AG08395 (cell line): ENCODE measurements around the gene PTPRD.
"Not testable (repeated sequence)": the region's sequence is repeated elsewhere in the genome, so short reads cannot be mapped to it uniquely, and the experiment has no call there.

Source experiments
- DNase-seq: peaks from one replicate; pipeline ENCODE4 v3.0.0; 2012; ENCODE audit warnings: mixed read lengths, low spot score

The PTPRD gene

DNA sequence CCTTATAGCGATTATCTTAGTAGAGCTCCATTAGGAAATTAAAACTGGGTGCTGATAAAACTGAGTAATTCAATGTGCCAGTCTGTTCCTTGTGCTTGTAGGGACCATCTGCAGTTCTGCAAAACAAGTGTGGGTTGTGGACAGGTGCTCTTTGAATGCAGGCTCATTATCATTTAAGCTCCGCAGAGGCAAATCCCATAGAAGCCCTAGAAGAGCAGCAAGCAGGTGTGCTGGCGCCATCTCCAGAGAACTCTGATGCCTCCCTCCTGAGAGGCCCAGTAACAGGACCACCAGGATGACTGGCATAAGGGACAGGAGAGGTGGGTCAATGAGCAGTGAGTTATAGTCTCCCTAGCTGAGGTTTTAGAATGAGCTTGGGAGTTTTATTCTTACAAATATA lies 1470.8 kb downstream of the PTPRD start:
- no peak for DNase-seq

DNA sequence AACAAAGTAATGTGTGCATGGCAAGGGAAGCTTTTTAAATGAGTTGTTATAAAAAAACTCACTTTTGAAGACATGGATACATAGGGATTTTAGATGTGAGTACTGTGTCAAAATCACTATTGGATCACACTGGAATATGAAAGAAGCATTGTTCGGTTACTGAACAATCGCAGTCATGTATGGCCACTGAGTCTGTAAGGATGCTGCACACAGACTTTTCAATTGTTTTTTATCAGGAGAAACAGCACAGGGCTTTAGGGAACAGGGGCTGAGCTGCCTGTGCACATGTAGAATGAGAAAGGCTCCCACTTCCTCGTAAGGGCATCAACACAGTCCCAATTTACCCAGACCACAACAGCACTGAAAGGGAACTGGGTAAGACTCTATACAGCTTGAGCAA lies 1479.3 kb downstream of the PTPRD start:
- no peak for DNase-seq

DNA sequence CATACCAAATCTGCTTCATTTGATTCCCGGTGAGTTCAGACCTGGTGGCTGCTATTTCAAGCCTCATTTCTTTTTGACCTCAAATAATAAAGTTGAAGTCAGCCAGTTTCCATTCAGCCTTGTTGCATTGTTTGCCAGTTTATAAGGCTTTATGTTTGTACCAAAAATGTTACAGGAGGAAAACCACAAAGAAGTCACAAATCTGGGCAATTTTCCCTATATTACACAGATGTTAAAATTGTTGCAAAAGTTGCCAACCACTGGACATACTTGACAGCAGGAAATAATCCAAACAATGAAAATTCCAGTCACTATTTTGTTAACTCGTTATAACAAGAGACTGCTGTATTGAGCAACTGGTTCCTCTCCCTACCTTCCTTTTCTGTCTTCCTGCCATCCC lies 1488.2 kb downstream of the PTPRD start:
- DNase-seq: no peak

DNA sequence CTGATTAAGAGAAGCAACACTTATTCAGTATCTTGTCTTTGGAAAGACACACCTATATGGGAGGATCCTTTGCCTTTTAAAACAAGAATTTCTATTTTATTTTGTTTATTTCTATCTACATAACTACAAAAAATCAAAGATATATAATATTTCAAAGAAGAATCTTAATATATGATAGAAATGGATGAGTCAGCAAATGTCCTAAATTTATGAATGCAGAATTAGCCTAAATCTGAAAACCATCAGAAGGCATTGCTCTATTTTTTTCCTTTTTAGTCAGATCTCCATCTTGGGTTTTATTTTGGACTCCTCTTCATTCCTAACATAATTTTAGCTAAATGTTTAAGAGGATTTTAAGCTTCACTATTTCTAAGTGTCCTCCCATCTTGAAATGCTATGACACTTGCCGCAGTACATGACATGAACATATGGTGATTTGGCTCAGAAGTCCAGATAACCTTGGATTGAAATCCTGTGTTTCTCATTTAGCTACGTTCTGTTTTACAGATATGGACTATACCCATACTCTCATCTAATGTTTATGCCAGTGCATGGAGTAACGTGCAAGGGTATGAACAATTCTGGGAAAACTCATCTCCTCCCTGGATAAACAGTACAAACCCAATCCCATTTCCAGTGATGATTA lies 1490.4 kb downstream of the PTPRD start:
- no peak for DNase-seq

DNA sequence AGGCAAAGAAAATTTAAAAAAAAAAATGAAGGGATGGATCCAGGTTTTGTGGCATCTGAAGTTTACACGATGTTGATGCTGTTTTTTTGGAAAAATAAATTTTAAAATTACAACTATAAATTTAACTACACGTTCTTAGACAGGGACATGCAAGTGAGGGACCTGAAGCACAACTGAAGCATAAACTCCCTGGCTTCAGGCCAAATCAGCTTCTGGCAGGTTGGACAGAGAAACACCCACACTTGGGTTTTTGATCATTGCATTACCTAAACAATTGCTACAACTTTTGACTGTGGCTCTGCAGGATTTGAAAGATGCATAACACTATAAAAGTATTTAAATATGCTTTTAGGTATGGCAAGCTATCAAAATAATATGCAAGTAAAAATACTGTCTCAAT lies 1494.9 kb downstream of the PTPRD start:
- DNase-seq: no peak

DNA sequence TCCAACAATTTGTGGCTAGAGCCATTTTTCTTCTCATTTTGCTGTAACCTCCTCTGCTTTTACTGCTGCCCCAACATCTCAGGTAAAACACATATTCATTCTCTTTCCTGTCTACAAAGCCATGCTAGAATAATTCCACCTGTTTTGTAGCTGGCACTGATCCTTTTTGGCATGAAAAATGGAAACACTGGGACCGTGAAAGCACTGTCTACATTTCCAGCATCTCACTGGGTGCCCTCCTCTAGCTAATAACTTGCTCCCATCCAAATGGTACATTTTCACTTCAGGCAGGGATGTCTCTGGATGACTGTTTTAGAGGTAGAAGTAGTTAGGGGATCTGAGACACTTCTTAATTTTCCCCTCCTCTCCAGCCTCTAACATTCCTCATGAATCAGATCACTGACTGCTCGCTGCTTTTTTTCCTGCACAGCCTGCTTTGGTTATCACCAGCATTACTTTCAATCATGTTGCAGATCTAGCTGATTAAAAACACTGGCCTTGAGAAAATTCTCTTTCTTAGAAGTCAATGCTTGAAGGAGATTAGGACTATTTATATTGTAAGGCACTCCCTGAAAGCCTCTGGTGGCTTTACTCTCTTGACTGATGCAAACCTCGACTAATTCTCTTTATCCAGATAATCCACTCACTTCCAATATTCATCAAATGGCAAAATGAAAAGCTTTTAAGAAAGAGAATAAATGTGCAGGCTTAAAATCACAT lies 1500.6 kb downstream of the PTPRD start:
- DNase-seq: no peak

DNA sequence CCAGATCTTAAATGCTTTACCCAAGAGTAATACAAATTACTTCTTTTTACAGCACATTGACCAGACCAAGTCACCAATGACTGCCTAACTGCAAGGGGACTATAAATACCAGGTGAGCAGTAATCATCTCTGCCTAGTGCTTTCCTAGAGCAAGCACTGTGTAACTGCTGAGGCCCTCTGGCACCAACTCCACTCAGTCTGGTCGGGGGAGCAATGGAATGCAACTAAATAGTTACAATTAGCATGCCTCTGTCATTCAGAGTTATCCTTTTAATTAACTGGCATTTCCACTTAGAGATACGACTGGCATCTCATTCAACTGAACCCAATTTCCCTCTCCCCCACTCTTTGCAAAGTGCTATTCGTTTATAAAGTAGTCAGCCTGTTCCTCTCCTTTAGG lies 1504.2 kb downstream of the PTPRD start:
- no peak for DNase-seq

DNA sequence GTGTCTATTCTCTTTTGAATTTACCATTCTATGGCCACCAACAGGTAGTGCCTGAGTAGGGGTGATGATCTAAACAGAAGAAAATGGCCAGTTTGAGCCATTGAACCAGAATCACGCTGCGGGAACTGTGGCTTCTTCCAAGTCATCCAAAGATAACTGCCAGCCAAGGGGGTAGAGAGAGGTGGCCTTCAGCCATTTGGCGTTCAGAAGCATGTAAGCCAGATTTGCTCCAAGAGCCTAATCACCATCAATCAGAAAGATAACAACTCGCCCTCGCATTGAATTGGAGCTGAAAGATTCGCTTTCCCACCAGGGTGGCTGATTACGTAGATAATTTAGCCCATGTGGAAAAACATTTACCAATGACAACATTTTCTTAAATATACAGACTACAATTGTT lies 1510.5 kb downstream of the PTPRD start:
- no peak for DNase-seq

DNA sequence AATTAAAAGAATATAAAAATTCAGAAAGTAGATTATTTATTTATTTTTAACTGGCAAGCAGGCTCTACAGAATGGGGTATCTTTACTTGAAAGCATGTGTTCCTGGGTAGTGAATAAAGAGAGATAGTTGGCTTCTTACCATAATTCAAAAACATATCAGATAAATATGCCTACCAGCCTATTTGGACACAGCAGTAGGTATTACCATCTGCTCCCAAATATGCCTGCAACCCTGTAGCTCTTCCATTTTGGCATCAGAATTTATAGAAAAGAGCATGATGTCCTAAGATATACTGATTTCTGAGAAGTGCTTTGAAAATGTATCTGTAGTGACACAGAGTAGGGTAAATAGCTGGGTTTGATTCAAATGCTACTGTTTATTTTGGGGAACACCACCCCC lies 1512.7 kb downstream of the PTPRD start:
- no peak for DNase-seq

DNA sequence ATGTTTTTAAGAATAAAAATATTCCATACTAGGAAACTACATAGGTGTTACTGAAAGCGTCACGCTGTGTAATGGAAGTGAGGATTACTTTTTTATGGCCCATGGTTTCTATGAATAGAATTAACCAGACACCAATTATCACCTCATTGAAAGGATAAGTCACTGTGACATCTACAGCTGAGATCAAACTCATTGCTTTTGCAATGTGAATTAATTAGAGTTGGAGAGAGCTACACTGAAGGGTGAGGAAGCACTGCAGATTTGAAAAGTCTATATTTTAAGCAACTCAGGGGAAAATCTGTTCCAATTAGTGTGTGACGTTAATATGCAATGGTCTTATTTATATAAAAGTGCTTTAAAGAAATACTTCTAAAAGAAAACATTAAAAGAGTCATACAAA lies 1513.2 kb downstream of the PTPRD start:
- DNase-seq: no peak

DNA sequence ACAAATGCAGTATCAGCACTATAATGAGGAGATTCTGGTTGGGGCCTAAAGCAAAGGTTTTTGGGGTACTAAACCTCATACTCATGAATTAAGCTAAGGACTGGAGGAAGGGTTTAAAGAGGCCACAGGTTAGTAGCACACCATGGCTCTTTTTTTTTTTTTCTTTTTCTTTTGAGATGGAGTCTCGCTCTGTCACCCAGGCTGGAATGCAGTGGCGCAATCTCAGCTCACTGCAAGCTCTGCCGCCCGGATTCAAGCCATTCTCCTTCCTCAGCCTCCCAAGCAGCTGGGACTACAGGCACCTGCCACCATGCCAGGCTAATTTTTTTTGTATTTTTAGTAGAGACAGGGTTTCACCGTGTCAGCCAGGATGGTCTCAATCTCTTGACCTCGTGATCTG lies 1515.5 kb downstream of the PTPRD start:
- not testable (repeated sequence) for DNase-seq

DNA sequence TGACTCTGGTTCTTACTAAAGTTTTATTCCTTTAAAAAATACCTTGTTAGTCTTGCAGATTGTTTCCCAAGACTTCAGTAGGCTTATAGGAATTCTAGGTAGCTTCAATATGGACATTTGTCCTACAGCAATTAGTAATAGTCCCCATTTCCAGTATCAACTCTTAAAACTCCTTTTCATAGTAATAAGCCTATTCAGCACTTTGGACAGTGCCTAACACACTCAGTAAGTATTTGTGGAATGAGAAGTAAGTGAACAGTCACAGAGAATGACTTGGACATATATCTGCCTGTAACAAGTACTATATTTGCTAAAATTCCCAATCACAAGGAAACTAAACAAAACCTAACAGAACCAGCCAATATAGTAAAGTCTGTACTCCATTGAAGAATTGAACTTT lies 1521.4 kb downstream of the PTPRD start:
- no peak for DNase-seq

DNA sequence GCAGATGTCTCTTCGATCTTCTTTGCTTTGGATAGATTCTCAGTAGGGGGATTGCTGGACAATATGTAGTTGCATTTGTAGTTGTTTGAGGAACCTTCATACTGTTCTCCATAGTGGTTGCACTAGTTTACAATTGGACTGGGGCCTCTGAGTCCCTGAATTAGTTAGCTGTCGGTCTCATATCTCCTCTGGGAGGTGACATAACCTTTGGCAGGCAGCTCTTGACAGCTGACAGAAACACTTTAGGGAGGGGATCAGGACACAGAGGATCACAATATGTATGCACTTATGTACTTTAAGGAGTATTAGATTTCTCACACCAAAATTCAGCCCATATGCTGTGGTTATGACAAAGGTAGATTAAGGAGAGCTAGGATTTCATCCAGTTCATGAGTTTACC lies 1533.3 kb downstream of the PTPRD start:
- DNase-seq: no peak

DNA sequence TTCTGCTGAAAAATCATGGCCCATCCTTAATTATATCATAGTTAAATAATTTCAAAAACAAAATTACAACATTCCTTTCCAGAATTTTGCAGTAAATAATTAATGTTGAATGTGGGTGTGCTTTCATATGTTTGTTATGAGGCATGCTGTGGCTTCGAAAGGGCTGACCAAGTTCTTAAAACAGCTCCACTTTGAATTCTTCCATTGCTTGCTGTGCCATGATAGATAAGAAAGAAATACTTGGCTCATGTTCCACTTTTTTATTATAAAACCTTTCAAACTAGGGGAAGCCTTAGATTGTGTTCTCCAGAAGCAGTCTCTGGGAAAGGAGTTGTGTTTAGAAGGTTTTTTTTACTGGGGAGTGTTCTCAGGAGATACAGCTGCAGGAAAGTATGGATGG lies 1534.5 kb downstream of the PTPRD start:
- DNase-seq: no peak

DNA sequence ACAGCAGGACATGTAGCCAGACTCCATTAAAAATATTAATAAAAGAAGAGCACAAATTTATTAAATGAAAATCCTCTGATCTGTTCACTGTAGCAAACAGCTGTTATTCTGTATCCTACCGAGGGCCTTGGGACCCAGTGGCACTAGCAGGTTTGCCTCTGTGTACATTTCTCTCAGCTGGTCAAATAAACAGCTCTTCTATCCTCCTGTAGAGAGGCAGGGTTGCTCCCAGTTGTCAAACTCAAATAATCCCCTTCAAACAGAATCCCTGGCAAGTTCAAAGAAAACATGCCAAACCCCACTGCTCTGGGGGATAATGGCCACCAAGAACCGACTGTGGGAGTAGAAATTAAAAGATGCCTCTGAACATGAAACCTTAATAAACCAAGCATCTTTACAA lies 1551.2 kb downstream of the PTPRD start:
- DNase-seq: no peak

DNA sequence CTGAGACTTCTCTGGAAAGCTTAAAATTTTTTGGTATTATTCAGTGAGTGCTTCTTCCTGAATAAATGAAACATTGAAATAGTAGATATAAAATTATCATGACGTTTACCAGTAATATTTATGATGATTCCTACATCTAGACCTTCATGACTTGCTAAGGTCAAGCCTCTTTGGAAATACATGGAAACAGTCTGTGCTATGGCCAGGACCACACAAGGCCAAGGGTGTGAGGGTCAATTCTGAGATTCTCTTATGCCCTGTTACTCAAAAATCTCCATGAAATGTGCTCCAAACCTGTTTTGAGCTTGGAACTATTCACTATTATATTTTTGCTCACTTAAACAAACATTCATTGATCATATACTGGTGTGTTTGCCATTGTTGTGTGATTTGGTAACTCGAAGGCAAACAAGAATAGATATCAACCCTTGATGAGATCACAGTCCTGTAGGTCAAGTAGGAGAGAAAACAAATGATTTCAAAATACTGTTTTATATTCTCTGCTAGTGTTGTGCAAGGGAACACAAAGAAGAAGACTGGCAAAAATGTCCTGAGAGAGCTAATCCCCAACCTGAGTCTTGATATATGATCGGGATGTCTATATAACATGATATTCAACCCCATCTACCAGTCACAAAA lies 1558.3 kb downstream of the PTPRD start:
- no peak for DNase-seq

DNA sequence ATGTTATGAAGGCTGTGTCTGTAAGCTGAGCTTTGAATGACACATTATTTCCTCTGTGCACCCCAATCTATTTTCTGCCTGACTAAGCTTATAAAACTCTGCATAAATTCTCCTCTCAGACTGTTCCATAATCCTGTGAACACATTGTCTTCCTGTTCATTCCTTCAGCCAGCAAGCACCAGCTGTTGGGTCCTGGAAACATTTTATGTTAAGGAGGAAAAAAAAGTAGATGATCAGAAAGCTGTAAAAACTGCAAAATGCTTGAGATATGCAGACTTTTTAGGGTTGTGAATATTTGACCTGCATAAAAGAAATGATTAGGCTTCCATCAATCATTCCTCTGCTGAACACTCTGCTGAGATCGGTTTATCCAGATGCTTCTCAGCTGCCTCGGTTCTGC lies 1567.2 kb downstream of the PTPRD start:
- DNase-seq: no peak

DNA sequence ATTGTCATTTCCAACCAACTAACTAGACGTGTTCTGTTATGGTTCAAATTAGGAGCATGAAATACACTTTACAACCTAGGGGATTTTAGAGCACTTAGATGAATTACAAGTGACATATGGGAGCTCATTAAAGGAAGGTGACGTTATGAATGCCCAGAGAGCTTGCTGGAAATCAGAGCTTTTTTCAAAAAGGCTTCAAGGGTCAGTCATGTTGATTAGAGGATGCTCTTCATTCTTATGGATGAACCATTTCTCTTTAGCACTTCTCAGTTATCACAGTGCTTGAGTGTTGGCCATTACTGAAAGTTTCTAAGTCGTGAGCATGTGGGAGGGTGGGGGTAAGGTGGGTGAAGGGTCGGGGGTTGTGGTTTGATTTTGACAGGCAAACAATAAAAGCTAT lies 1567.7 kb downstream of the PTPRD start:
- no peak for DNase-seq

DNA sequence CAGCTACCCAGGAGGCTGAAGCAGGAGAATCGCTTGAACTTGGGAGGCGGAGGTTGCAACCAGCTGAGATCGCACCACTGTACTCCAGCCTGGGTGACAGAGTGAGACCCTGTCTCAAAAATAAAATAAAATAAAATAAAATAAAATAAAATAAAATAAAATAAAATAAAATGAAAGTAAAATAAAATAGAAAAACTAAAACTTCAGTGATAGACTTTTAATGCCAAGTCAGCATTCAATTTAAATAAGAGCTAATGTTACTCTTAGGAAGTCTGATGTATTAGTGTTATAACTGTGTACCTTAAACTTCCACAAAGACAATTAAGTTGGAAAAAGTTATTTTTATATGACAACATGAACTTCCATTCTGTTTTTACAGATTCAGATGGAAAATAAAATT lies 1569.0 kb downstream of the PTPRD start:
- not testable (repeated sequence) for DNase-seq

DNA sequence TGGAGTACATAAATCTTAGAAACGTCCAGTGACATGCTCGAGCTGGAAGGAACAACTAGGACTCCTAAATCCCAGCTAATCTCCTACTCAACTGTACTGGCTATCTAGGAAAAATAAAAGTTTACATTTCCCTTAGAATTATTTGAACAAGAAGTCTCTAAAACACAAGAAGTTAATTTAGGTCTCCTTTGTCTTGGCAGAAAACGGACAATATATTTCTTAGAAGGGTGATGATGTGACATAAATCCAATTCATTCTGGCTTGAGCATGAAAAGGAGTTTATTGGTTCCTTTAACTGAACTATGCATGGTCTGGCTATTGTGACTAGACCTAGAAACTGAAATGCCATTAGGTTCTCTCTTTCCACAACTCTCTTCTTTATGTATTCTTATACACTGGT lies 1571.0 kb downstream of the PTPRD start:
- no peak for DNase-seq

DNA sequence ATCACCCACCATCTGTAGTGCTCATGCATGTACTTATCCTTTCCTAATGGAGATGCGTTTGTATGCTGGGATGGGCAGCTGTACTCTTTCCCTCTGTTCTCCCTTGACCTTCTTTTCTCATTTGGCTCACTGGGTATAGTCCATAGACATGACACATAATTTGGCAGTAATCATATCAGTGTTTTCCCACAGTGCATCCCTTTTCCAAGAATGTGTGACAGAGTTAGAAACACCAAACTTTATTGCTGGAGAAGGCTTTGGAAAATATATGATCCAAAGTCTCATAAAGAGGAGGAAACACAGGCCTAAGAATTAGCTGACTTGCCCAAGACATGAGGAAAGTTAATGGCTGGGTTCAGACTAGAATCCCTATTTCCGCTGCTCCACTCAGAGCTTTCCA lies 1579.8 kb downstream of the PTPRD start:
- no peak for DNase-seq

DNA sequence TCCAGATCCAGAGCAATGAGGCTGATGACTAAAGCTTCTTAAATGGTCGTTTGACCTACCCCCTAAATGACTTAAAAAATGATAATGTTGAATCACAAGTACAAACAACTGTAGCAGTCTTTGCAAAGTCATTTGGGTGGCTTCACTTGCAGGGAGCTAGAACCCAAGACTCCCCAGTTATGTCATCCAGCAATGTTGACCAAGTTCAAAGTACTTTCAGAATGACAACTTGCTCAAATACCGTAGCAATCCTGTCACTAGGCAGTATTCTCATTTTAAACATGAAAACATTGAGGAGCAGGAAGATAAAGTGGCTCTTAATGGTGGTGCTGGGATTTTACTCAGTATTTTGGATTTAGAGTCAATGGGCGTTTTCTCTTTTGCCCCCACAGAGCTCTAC lies 1596.2 kb downstream of the PTPRD start:
- DNase-seq: no peak

DNA sequence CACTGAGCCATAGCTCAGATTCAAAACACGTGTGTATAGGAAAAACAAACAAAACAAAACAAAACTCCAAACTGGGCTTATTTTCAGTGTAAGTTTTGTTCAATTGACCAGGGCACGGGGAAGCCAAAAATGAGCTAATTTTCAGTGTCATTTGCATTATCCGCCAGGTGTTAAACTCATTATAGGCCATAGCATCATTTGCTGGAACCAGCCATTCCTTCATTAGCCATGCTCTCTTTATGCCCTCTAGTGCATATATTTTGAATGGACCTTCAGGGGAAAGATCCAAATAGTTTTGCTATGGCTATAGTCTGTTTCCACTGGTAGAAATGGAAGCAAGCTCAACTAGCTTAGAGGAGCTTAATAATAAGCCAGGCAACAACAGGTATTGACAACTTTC lies 1608.0 kb downstream of the PTPRD start:
- DNase-seq: no peak
